ENCODE measurements around the gene ZNF575. TPM values are rescaled to one million over a fixed set of nuclear protein-coding genes. Genes with fewer than 3 reads are reported as not detected.

The ZNF575 gene
- total and polyA plus RNA-seq, 2 donors (not counting 3 experiments of a cell fraction or from before 2014, with no cell fraction given): 0.57 to 3.0 TPM

DNA sequence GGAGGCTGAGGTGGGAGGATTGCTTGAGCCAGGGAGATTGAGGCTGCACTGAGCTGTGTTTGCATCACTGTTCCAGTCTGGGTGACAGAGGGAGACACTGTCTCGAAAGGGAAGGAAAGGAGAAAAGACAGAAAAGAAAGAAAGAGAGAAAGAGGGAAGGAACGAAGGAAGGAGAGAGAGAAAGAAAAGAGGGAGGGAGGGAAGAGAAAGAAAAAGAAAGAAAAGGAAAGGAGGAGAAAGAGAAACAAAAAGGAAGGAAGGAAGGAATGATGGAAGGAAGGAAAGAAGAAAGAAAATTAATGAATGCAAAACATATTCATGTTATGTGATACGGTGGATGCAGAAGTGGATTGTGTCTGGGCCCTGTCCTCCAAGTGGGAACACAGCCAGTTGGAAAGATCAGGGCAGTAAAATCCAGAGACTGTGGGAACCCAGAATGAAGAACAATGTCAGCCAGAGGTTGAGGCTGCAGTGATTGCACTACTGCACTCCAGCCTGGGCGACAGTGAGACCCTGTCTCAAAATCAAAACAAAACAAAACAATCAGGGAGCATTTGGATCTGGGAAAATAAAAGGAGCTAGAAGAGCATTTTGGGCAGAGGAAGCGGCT, 34.6 kb upstream of the ZNF575 start:
- H3K27ac ChIP-seq (ENCODE audit: insufficient read depth, low read depth, low read length): no peak overlapping the region
- H3K9me3 ChIP-seq (replicated peaks; ENCODE audit: control insufficient read depth, insufficient read depth, low read length): no peaks in the 10 kb centered on the region
- H3K9me1 ChIP-seq (replicated peaks; ENCODE audit: control insufficient read depth, extremely low read depth, insufficient read depth, low read length): no peaks in the 10 kb centered on the region
- no peaks in the 10 kb centered on the region for H3K79me2 ChIP-seq (ENCODE audit: control insufficient read depth, insufficient read depth, low read length)
- no peak overlapping the region for H2AFZ ChIP-seq (ENCODE audit: low read depth, low read length)
- H3K4me3 ChIP-seq (replicated peaks in 1 of 3; ENCODE audit: insufficient read depth in 1 of 3, low read depth in 1 of 3, low read length in 3 of 3): no peak overlapping the region
- no peak overlapping the region for H3K9ac ChIP-seq (replicated peaks; ENCODE audit: extremely low read depth, insufficient read depth, low read length)
- dilution Hi-C loops (cut with MboI; ENCODE audit: extremely low pct_ligation_motif_present, low sequenced_read_pairs) (no loop called here), intact Hi-C loops (cut with micrococcal nuclease) (no loop called here)
- POLR2A ChIA-PET: no interaction called here
- TF ChIP-seq, protein P1, sequence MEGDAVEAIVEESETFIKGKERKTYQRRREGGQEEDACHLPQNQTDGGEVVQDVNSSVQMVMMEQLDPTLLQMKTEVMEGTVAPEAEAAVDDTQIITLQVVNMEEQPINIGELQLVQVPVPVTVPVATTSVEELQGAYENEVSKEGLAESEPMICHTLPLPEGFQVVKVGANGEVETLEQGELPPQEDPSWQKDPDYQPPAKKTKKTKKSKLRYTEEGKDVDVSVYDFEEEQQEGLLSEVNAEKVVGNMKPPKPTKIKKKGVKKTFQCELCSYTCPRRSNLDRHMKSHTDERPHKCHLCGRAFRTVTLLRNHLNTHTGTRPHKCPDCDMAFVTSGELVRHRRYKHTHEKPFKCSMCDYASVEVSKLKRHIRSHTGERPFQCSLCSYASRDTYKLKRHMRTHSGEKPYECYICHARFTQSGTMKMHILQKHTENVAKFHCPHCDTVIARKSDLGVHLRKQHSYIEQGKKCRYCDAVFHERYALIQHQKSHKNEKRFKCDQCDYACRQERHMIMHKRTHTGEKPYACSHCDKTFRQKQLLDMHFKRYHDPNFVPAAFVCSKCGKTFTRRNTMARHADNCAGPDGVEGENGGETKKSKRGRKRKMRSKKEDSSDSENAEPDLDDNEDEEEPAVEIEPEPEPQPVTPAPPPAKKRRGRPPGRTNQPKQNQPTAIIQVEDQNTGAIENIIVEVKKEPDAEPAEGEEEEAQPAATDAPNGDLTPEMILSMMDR (IDR thresholded peaks at IDR 0.05; ENCODE audit: extremely low read depth in 1 of 2, insufficient read depth in 1 of 2, low read depth in 1 of 2, low read length in 2 of 2): no peak
- TF ChIP-seq GATA2 (IDR thresholded peaks at IDR 0.05; ENCODE audit: insufficient read depth, insufficient read length, low read depth, low read length) (no peak), FOS (IDR thresholded peaks at IDR 0.05; ENCODE audit: borderline replicate concordance, insufficient read depth, low read length) (no peak), MYC (IDR thresholded peaks at IDR 0.05; ENCODE audit: low read depth, low read length) (no peak), POLR2AphosphoS5 (IDR thresholded peaks at IDR 0.05; ENCODE audit: insufficient read depth, low read depth, low read length) (no peak), EZH2 (IDR thresholded peaks at IDR 0.05; ENCODE audit: borderline replicate concordance, low read depth, low read length, severe bottlenecking) (no peak), POLR2A (IDR thresholded peaks at IDR 0.05; ENCODE audit: low read depth, low read length) (no peak), JUN (IDR thresholded peaks at IDR 0.05; ENCODE audit: borderline replicate concordance, insufficient read depth, insufficient read length, low read depth) (no peak)
- TF ChIP-seq, protein P2, sequence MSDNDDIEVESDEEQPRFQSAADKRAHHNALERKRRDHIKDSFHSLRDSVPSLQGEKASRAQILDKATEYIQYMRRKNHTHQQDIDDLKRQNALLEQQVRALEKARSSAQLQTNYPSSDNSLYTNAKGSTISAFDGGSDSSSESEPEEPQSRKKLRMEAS (IDR thresholded peaks at IDR 0.05; ENCODE audit: insufficient read depth, insufficient read length): no peak
- no TSS peak for BruUV-seq (replicated peaks)
- H3K36me3 ChIP-seq (ENCODE audit: control insufficient read depth in 2 of 2, extremely low read depth in 1 of 2, insufficient read depth in 2 of 2, low read length in 2 of 2): peaks cover 0 to 6% of the 10 kb centered on the region in 2 experiments
- H4K20me1 ChIP-seq (replicated peaks; ENCODE audit: control insufficient read depth, extremely low read depth, insufficient read depth, low read length): no peaks in the 10 kb centered on the region
- H3K27me3 ChIP-seq (ENCODE audit: control insufficient read depth in 2 of 2, insufficient read depth in 2 of 2, low read length in 2 of 2): no peaks in the 10 kb centered on the region
- H3K4me1 ChIP-seq (ENCODE audit: control insufficient read depth, extremely low read depth, insufficient read depth, low read length): no peaks in the 10 kb centered on the region
- DNase-seq (ENCODE audit: low read depth, low spot score): no peak
- CTCF ChIA-PET: interaction anchor here (0.5 to 1.6 kb wide), 3 partner anchors 18 to 51 kb away, joined by 5 to 6 read pairs (median 5); no protein-coding TSS in a partner anchor
- H3K4me2 ChIP-seq (ENCODE audit: insufficient read depth, low read length): no peak overlapping the region
- FAIRE-seq: no peak

Measured in endothelial cell of umbilical vein (primary cell).